Measurements from ENCODE around the gene MEX3C.

MEX3C gene

GRCh38 chr18:51128533-51128932 lies 68.9 kb downstream of the MEX3C start:
- TF ChIP-seq CTCF (IDR thresholded peaks at IDR 0.05; ENCODE audit: low read depth, low read length): no peak
- DNase-seq (ENCODE audit: low read depth, low spot score): no peak
- in situ Hi-C loops (cut with HindIII; ENCODE audit: low sequenced_read_pairs): no loop called here
- H3K4me3 ChIP-seq (ENCODE audit: low read depth, low read length): no peak overlapping the region

GRCh38 chr18:51127664-51128063 lies 69.8 kb downstream of the MEX3C start:
- in situ Hi-C loops (cut with HindIII; ENCODE audit: low sequenced_read_pairs): no loop called here
- DNase-seq (ENCODE audit: low read depth, low spot score): no peak
- no peak for TF ChIP-seq CTCF (IDR thresholded peaks at IDR 0.05; ENCODE audit: low read depth, low read length)
- H3K4me3 ChIP-seq (ENCODE audit: low read depth, low read length): no peak overlapping the region

GRCh38 chr18:51125976-51126375 lies 71.5 kb downstream of the MEX3C start:
- TF ChIP-seq CTCF (IDR thresholded peaks at IDR 0.05; ENCODE audit: low read depth, low read length): no peak
- DNase-seq (ENCODE audit: low read depth, low spot score): no peak
- H3K4me3 ChIP-seq (ENCODE audit: low read depth, low read length): no peak overlapping the region
- in situ Hi-C loops (cut with HindIII; ENCODE audit: low sequenced_read_pairs): no loop called here
